HL-60 (cell line): ENCODE measurements around the gene PCTP.

ENCODE experiments used
- GABPA ChIP-seq: IDR thresholded peaks from 2 replicates; pipeline ENCODE4 v1.6.1; 2012; ENCODE audit warnings: low read depth
- POLR2AphosphoS5 ChIP-seq: IDR thresholded peaks from 2 replicates; pipeline ENCODE4 v1.6.1; 2012; ENCODE audit warnings: low read depth
- REST ChIP-seq: IDR thresholded peaks from 2 replicates; pipeline ENCODE4 v1.6.1; 2012; ENCODE audit warnings: low read depth; ENCODE audit not compliant: insufficient replicate concordance
- SPI1 ChIP-seq: IDR thresholded peaks from 2 replicates; pipeline ENCODE4 v1.6.1; 2012; ENCODE audit warnings: low read depth, mild to moderate bottlenecking, borderline replicate concordance
- TF ChIP-seq, protein P1 (sequence below): IDR thresholded peaks from one replicate; pipeline ENCODE4 v1.5.1; 2011; ENCODE audit warnings: low read length, control low read depth, inconsistent platforms; ENCODE audit not compliant: insufficient read depth

DNA sequence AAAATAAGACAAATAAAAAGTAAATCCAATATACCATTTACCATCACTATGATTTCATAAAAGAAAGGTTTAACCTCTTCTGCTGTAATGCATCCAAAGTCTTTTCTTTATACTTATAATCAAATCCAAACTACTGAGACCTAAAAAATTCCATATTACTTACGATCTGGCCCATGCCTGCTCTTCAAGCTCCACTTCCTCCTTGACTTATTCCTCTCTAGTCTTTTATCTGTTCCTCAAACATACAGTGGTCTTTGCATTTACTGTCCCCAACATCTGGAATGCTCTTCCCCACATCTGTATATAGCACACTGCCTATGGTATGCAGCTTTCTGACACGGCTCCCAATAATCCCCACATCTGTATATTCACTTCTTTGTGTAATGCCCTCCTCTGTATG is 33.8 kb downstream of the PCTP start:
- TF ChIP-seq, protein P1, sequence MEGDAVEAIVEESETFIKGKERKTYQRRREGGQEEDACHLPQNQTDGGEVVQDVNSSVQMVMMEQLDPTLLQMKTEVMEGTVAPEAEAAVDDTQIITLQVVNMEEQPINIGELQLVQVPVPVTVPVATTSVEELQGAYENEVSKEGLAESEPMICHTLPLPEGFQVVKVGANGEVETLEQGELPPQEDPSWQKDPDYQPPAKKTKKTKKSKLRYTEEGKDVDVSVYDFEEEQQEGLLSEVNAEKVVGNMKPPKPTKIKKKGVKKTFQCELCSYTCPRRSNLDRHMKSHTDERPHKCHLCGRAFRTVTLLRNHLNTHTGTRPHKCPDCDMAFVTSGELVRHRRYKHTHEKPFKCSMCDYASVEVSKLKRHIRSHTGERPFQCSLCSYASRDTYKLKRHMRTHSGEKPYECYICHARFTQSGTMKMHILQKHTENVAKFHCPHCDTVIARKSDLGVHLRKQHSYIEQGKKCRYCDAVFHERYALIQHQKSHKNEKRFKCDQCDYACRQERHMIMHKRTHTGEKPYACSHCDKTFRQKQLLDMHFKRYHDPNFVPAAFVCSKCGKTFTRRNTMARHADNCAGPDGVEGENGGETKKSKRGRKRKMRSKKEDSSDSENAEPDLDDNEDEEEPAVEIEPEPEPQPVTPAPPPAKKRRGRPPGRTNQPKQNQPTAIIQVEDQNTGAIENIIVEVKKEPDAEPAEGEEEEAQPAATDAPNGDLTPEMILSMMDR = no peak
- TF ChIP-seq POLR2AphosphoS5 (no peak), REST (no peak), SPI1 (peak; percentile 79), GABPA (no peak)
